IPS-NIHi7 (cell line): ENCODE data around the gene KIF17.
"Not testable (repeated sequence)": the region's sequence is repeated elsewhere in the genome, so short reads cannot be mapped to it uniquely, and the experiment has no call there.

Source experiments
- DNase-seq: peaks from one replicate; pipeline ENCODE4 v3.0.0; 2012; ENCODE audit warnings: mixed read lengths; ENCODE audit errors: extremely low spot score

Gene KIF17

GRCh38 chr1:20727746-20728316 lies 10.0 kb upstream of the KIF17 start:
- DNase-seq = peak; percentile 68

DNA sequence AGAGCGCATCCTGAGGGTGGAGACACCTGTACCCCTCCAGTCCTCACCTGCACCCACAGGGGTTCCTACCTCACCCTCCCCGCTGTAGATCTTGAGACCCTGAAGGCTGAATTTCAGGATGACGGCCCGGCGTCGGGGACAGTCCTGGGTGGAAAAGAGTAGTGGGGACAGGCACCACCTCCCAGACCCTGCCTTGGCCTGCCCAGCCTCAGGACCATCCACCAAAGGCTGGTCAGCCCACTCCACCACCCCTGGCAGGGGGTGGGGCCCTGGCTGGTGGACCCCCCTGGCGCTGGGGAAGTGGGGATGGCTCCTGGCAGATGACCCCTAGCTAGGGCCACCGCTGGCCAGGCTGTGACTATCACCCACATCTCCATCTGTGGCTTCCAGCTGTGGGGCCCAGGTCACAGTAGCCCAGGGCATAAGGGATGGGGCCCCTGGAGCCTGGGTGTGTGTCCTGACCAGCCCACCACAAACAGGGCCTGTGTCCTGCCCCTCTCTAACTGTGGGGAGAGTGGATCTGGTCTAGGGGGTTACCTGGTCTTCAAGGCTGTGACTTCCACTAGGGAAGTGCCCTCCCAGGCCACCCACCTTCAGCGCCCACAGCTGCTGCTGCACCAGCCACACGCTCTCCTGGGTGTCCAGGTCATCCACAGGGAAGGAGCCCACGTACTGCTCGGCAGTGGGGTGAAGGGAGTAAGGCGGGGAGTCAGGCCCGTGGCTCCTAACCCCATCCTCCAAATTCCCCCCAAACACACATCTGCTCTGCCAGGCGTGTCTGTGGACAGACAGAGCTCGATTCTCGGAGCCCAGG lies 9.3 kb upstream of the KIF17 start:
- no peak for DNase-seq

GRCh38 chr1:20726118-20726911 lies 8.5 kb upstream of the KIF17 start:
- DNase-seq = no peak

DNA sequence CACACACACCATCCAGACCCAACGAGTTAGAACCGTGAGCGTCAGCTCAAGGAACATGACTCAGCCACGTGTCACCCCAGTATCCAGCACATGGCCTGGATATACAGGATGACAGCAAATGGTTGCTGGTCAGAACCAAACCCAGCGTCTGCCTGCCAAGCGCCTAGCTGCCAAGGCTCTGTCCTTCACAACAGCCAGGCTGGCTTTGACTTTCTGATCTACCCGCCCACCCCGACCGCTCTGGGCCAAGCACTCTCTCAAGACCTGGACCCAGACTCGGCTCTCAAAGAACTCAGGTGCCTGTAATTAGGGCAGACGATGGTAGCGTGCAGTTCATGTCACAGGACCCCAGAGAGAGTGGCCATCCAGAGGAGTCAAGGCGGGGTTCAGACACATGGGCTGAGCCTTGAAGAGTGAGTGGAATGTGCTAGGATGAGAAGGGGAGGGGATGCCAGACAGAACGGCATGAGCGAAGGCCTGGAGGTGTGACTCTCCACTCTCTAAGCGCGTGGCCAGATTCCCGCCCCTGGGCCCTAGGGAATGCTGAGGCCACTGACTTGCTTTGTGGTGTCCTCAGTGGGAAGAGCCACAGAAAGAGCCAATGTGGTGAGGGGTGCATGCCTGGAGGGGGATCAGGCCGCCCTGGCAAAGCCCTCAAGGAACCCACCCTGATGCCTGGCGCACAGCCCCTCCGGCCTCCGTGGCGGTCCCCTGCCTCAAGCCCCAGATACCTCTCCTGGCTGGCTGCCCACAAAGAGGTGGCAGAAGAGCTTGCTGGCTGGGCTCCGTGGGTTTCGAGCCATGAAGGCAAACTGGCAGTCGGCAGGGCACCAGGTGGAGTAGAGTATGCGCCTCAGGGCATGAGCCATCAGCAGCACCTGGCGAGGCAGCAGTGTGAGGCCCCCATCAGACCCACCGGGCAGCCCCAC lies 7.6 kb upstream of the KIF17 start:
- no peak for DNase-seq

DNA sequence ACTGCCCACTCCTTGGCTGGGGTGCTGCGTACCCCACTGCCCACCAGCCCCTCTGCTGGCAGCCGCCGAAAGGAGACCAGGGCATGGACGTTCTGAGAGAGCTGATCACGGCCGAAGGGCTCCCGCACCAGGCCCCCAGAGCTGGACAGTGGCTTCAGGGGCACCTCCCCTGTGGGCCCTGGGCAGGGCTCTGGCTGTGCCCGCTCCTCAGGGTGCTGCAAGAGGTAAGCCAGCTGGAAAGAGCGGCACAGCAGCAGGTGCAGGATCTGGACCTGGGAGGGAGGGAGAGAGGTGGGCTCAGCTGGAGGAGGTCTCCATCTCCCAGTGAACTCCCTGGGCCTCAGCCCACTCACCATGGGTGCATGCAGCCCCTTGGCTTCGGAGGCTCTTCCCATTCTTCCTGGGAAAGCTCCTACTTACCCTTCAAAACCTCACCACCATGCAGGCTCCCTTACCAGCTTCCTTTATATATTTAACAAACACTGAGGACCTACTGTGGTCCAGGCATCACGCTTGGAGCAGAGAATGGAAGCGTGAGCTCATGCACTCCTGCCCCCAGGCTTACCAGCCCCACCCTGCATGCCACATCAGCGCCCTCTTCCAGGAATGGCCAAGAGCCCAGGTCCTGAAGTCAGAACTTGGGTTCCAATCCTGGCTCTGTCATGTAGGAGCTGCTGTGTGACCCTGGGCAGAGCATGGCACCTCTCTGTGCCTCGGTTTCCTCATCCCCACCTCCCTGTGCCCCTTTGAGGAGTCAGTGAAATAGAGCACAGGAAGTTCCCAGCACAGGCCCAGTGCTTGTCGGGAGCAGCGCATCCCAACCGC lies 6.8 kb upstream of the KIF17 start:
- DNase-seq = no peak

DNA sequence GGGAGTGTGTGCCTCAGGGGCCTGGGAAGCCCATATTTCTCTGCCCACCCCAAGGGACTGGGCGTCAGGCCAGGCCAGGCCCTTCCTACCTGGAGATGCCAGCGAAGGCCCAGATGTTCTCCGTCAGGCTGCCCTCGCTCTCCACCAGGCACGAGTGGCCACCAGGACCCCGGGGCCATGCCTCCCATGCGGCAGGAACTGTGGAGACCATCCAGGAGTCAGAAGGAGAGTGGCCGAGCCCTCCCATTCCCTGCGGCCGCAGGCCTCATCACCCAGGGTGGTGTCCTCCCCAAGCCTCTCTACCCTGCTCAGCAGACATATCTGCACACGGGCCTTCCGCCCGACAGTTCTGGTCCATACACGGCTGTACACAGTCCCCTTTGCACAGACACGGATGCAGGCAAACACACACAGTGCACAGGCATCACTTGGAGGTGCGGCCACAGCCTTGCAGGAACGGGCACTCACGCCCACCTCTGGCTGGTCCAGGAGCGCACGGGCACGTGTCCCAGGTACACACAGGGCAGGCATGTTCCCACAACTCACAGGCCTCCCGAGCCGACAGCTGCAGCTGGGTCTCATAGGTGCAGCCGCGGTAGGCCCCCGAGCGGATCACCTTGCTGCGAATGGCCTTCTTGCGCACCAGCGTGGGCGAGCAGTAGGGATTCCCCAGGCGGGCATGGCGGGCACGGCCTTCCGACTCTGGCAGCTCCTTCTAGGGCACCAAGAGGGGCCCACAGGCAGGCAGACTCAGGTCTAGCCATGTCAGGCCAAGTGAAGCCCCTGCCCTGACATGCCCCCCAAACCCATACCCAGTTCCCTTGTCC lies 5.9 kb upstream of the KIF17 start:
- DNase-seq = no peak

DNA sequence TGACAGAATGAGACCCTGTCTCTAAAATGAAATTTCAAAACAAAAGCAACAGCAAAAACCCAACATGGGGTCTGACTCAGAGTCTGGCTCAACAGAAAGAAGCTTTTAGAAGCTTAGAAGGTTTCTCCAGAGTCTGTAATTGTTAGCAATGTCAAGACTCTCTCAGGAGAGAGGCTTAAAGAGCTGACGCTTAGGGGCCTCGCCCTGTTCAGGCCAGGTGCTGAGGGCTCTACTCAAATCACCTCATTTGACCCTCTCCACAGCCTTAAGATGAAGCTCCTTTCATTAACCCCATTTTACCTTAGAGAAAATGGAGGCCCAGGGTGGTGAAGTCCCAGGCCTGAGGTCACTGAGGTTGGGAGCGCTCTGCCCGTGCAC lies 5.3 kb upstream of the KIF17 start:
- no peak for DNase-seq

GRCh38 chr1:20721117-20722061 lies 3.6 kb upstream of the KIF17 start:
- no peak for DNase-seq

DNA sequence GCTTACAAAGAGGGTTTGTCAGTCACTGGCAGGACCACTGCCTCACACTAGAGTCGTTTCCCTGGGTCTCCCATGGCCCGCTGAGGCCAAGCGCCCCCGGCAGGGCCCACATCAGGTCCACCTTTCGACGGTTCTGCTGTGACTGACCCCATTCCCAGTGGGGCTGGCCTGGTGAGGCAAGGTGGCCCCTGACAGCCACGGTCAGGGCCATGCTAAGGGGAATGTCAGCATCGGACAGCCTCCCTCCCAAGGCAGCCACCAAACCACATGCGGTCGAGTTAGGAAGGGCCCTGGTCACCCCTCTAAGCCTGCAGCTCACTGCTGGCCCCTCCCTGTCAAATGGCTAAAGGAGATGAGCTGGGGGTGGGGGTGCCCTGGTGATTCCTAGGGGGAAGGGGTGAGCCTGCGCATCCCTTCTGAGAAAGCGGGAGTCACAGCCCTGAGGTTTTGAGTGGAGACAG lies 2.9 kb upstream of the KIF17 start:
- DNase-seq = no peak

GRCh38 chr1:20719871-20720620 lies 2.2 kb upstream of the KIF17 start:
- DNase-seq = no peak

- no peak for DNase-seq
These were observed 1.5 kb upstream of the KIF17 start for GRCh38 chr1:20719261-20719660.

DNA sequence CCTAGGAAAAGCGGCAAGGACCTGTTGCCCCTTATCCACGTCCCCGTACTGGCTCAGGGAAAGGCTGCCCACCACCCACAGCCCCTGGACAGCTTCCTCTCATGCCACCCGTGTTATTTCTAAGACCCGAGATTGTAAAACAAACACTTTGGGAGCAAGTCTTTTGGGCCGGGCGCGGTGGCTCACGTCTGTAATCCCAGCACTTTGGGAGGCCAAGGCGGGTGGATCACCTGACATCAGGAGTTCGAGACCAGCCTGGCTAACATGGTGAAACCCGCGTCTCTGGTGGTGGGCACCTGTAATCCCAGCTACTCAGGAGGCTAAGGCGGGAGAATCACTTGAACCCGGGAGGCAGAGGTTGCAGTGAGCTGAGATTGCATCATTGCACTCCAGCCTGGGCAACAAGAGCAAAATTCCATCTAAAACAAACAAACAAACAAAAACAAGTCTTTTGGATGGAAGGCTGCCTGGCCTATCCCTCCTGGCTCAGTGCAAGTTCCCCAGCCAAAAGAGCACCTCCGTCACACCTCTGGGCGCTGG lies 606 bp upstream of the KIF17 start:
- DNase-seq = not testable (repeated sequence)

DNA sequence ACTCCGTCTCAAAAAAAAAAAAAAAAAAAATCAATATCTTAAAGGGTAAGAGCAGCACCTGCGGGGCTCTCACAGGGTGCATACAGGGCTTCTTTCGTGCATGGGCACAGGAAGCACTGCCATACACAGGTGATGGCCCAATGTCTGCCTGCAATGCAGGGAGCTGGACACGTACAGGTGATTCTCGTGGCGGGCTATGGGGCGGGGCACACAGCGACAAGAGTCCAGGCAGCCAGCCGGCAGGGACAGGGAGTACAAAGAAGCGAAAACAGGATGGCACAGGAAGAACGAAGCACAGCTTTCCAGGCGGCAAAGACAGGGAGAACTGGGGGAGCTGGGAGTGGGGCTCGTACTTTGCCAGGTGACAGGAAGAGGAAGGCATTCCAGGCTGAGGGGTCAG lies 1.6 kb downstream of the KIF17 start:
- DNase-seq = no peak

GRCh38 chr1:20715406-20715805 lies 2.4 kb downstream of the KIF17 start:
- DNase-seq = no peak

DNA sequence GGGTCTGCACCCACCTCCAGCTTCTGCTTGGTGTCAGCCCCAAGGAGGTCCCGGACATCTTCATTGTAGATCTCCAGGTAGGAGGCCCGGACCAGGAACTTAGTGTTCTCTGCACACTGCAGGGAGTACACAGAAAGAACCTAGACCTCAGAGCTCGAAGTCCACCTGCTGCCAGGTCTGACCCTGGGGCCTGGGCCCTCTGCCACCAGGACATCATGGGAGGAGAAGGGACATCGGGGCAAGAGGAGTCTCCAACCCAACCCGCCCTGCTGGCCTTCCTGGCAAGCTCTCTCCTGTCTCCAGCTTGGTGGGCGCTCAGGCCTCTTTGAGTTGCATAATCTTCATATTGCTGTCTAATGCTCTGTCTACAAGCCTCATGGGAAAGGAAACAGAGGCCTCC lies 4.4 kb downstream of the KIF17 start:
- DNase-seq = no peak

DNA sequence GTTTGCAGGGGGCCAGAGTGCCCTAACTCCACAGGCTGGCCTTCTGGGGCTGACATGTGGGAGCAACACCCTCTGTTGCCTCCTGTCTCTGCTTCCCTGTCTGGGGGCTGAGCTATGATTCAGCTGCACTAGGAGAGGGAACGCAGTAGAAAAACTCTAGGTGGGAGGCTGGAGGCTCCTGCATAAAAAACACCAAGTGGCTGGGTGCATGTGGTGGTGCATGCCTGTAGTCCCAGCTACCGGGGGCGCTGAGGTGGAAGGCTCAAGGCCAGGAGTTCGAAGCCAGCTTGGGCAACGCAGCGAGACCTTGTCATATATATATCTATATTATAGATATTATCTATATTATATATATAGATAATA lies 5.6 kb downstream of the KIF17 start:
- DNase-seq = no peak

DNA sequence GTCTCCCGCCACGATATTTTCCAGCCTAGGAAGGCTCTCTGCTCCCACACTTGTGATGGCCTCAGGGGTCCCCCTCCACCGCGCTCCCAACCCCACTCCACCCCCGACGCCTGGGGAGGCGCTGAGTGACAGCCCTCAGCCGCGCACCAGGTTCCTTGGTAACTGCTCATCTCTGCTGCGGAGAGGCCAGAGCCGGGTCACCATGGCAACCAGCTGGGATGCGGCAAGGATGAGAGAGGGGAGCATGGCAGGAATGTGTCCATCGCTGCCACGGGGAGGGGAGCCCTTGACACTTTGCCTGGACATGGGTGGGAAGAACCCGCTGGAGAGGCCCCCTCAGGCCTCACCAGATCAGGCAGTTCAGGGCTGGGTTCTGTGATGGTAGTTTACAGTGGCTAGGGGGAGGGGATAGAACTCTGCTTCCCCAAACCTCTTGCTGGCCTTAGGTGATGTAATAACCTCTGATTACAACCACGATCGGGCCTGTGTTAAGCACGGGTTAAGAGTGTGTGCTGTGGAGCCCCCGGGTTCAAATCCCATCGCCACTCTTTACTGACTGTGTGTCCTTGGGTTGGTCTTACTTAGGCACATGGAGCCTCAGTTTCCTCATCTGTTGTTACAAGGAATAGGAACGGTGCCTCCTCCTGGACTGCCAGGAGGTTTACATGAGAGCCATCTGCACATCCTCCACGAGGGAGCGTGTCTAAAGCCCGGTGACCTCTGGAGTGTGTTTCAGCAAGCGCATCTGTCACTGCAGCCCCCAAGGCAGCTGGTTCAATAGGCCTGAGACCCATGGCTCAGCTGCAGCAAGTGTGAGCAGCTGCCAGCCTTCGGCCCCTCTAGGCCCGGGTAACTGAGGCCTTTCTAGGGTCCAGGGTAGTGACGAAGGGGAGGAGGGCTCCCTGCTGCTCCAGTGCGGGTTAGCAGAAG lies 6.3 kb downstream of the KIF17 start:
- DNase-seq = no peak
